GM23248 (cell line): ENCODE measurements around the gene STIM1. TPM values are rescaled to one million over a fixed set of nuclear protein-coding genes. Genes with fewer than 3 reads are reported as not detected.

Source experiments
- DNase-seq: peaks from one replicate; pipeline ENCODE4 v3.0.0-alpha.2; 2015
- H2AFZ ChIP-seq: fragments of 200-600 bp; sonication (generic); 2 replicates; pipeline ENCODE4 v1.6.1; 2016; ENCODE audit warnings: antibody characterized with exemption
- H3F3A ChIP-seq: fragments of 200-600 bp; sonication (generic); 2 replicates; pipeline ENCODE4 v1.6.1; 2016; ENCODE audit warnings: mild to moderate bottlenecking, antibody characterized with exemption, mixed run types; ENCODE audit not compliant: insufficient read depth
- H3K27ac ChIP-seq: fragments of 200-600 bp; sonication (generic); 2 replicates; pipeline ENCODE4 v1.5.1; 2016; ENCODE audit warnings: mild to moderate bottlenecking
- H3K27me3 ChIP-seq: fragments of 200-600 bp; sonication (generic); replicated peaks from 2 replicates; pipeline ENCODE4 v1.6.1; 2016; ENCODE audit warnings: mild to moderate bottlenecking; ENCODE audit not compliant: insufficient read depth
- H3K36me3 ChIP-seq: fragments of 200-600 bp; sonication (generic); 2 replicates; pipeline ENCODE4 v1.6.1; 2016; ENCODE audit warnings: low read depth, mild to moderate bottlenecking
- H3K4me1 ChIP-seq: fragments of 200-600 bp; sonication (generic); 2 replicates; pipeline ENCODE4 v1.6.1; 2016; ENCODE audit warnings: mild to moderate bottlenecking; ENCODE audit not compliant: insufficient read depth
- H3K4me2 ChIP-seq: fragments of 200-600 bp; sonication (generic); one replicate; pipeline ENCODE4 v1.6.1; 2016; ENCODE audit warnings: mild to moderate bottlenecking; ENCODE audit not compliant: unreplicated experiment
- H3K4me3 ChIP-seq: fragments of 200-600 bp; sonication (generic); 2 replicates; pipeline ENCODE4 v1.5.1; 2016; ENCODE audit warnings: mild to moderate bottlenecking
- H3K79me2 ChIP-seq: fragments of 200-600 bp; sonication (generic); 2 replicates; pipeline ENCODE4 v1.6.1; 2016; ENCODE audit warnings: mild to moderate bottlenecking; ENCODE audit not compliant: insufficient read depth
- H3K9ac ChIP-seq: fragments of 200-600 bp; sonication (generic); 2 replicates; pipeline ENCODE4 v1.6.1; 2016; ENCODE audit warnings: mild to moderate bottlenecking
- H3K9me2 ChIP-seq: fragments of 200-600 bp; sonication (generic); 2 replicates; pipeline ENCODE4 v1.6.1; 2016; ENCODE audit warnings: mixed run types, mild to moderate bottlenecking, moderate library complexity; ENCODE audit not compliant: insufficient read depth
- H3K9me3 ChIP-seq: fragments of 200-600 bp; sonication (generic); one replicate; pipeline ENCODE4 v1.6.1; 2017; ENCODE audit warnings: low read depth
- H4K20me1 ChIP-seq: fragments of 200-600 bp; sonication (generic); 2 replicates; pipeline ENCODE4 v1.6.0; 2016; ENCODE audit not compliant: insufficient read depth
- EZH2 ChIP-seq: fragments of 200-600 bp; sonication (generic); IDR thresholded peaks from 2 replicates; pipeline ENCODE4 v1.6.1; 2018; ENCODE audit warnings: antibody characterized with exemption, mild to moderate bottlenecking; ENCODE audit not compliant: insufficient read depth, poor library complexity, severe bottlenecking
- EZH2phosphoT487 ChIP-seq: fragments of 200-600 bp; sonication (generic); IDR thresholded peaks from 2 replicates; pipeline ENCODE4 v1.6.1; 2018; ENCODE audit warnings: antibody characterized with exemption, moderate library complexity, mild to moderate bottlenecking, low read depth; ENCODE audit not compliant: insufficient read depth
- WGBS, 2 experiments: methylation state at CpG; one replicate each; pipeline ENCODE4 v1.1.6; 2015 to 2017; ENCODE audit warnings: low lambda C conversion rate in 2 of 2, low coverage in 1 of 2; ENCODE audit errors: missing lambda C conversion rate in 2 of 2; 5-methylcytosine and 5-hydroxymethylcytosine counted together
- in situ Hi-C: fragments of 300-500 bp; cut with MboI; formaldehyde crosslinking; loops from 2 replicates; pipeline ENCODE4 v1.15.0; 2020
- polyA plus RNA-seq: library from polyadenylated mRNA; unstranded; fragments of >200 nt; fragmentation: Nextera tagmentation; extraction: Ambion mirVana; gene quantifications from 2 replicates; pipeline ENCODE4 v1.2.1, GENCODE V29; 2016
- total RNA-seq: library from RNA; depleted of rRNA; stranded (reverse); fragments of >200 nt; shearing (Covaris generic); gene quantifications from 2 replicates; pipeline ENCODE4 v1.2.3, GENCODE V29; 2014

STIM1 gene
- total and polyA plus RNA-seq, 2 experiments from 2014 or later: 22.3 to 24.6 TPM

DNA sequence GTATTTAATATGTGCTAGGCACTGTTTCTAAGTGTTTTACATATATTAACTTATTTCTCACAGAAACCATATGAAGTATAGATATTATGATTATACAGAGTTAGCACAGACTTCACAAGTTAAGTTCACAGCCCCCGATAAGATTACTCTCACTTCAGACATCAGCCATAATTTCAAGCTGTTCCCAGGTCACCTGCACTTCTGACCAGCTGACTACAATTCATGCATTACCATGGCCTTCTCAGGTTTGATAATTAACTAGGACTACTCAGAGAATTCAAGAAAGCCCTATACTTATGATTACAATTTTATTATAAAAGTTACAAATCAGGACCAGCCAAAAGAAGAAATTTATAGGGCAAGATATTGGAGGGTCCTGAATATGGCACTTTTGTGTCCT, 170.9 kb downstream of the STIM1 start:
- 94 to 100% methylated on average over 1 of the region's 1 CpG for WGBS, 2 experiments
- Histone ChIP-seq H2AFZ (no peak overlapping the region), H3K4me1 (peaks cover 15% of the 10 kb centered on the region), H3K4me3 (no peak overlapping the region), H3K9me3 (no peaks in the 10 kb centered on the region), H3K9me2 (no peaks in the 10 kb centered on the region), H3K27ac (no peak overlapping the region), H3F3A (peaks cover 18% of the 10 kb centered on the region; the same call in 1 of the 2 replicates), H3K4me2 (peak overlapping the region; percentile 30), H4K20me1 (no peaks in the 10 kb centered on the region), H3K27me3 (no peaks in the 10 kb centered on the region), H3K79me2 (no peaks in the 10 kb centered on the region), H3K36me3 (no peaks in the 10 kb centered on the region), H3K9ac (no peak overlapping the region)
- no peak for TF ChIP-seq EZH2
- TF ChIP-seq EZH2phosphoT487: no peak
- no peak for DNase-seq
- in situ Hi-C loops: no loop called here

GRCh38 chr11:4027746-4028145, 172.3 kb downstream of the STIM1 start:
- in situ Hi-C loops: no loop called here
- H2AFZ ChIP-seq: no peak overlapping the region
- H3K36me3 ChIP-seq: no peaks in the 10 kb centered on the region
- no peaks in the 10 kb centered on the region for H3K9me2 ChIP-seq
- no peak overlapping the region for H3K9ac ChIP-seq
- H3K27ac ChIP-seq: no peak overlapping the region
- no peaks in the 10 kb centered on the region for H3K9me3 ChIP-seq
- WGBS, 2 experiments: 37 to 50% methylated on average over 1 of the region's 1 CpG
- H3K4me3 ChIP-seq: no peak overlapping the region
- H4K20me1 ChIP-seq: no peaks in the 10 kb centered on the region
- no peak for DNase-seq
- no peaks in the 10 kb centered on the region for H3K79me2 ChIP-seq
- H3K4me2 ChIP-seq: no peak overlapping the region
- H3F3A ChIP-seq: peaks cover 18% of the 10 kb centered on the region; the same call in 1 of the 2 replicates
- no peaks in the 10 kb centered on the region for H3K27me3 ChIP-seq
- no peak for TF ChIP-seq EZH2phosphoT487
- no peak for TF ChIP-seq EZH2
- H3K4me1 ChIP-seq: peaks cover 15% of the 10 kb centered on the region

DNA sequence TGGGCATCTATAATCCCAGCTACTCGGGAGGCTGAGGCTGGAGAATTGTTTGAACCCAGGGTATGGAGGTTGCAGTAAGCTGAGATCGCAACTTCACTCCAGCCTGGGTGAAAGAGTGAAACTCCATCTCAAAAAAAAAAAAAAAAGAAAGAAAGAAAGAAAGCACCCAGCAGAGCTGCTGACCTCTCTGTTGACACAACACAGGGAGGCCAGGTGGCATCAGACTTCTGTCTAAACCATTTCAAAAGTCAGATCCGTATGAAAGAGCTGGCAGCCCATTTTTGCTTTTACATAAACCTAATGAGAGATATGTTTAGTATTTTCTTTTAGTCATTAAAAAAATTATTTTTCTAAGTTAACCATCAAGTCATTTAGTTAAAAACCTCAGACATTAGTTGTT, 174.7 kb downstream of the STIM1 start:
- Histone ChIP-seq H2AFZ (no peak overlapping the region), H3K27me3 (no peaks in the 10 kb centered on the region), H3K4me3 (no peak overlapping the region), H3K9ac (no peak overlapping the region), H3F3A (peaks cover 14% of the 10 kb centered on the region; the same call in 1 of the 2 replicates), H3K36me3 (no peaks in the 10 kb centered on the region), H3K4me2 (no peak overlapping the region), H3K4me1 (peaks cover 14% of the 10 kb centered on the region), H3K79me2 (no peaks in the 10 kb centered on the region), H3K9me3 (no peaks in the 10 kb centered on the region), H3K9me2 (no peaks in the 10 kb centered on the region), H4K20me1 (0 out of 2 replicates have a peak, but pooled peaks cover 2% of the 10 kb centered on the region), H3K27ac (no peak overlapping the region)
- 69 to 82% methylated on average over 3 of the region's 3 CpGs for WGBS, 2 experiments
- DNase-seq: no peak
- in situ Hi-C loops: no loop called here
- TF ChIP-seq EZH2 (no peak), EZH2phosphoT487 (no peak)

DNA sequence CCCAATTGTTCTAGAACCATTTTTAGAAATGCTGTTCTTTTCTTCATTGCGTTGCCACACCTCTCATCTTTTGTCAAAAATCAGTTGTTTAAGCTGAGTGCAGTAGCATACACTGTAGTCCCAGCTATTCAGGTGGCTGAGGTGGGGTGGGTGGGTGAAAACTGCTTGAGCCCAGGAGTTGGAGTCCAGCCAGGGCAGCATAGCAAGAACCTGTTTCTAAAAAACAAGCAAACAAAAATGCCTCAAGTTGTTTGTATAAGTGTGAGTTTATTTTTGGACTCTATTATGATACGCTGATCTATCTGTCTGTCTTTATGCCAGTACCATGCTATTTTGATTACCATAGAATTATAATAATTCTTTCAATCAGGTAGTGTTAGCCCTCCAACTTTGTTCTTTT, 176.6 kb downstream of the STIM1 start:
- TF ChIP-seq EZH2phosphoT487 (no peak), EZH2 (no peak)
- H3K36me3 ChIP-seq: no peaks in the 10 kb centered on the region
- 50 to 52% methylated on average over 2 of the region's 2 CpGs for WGBS, 2 experiments
- in situ Hi-C loops: no loop called here
- no peaks in the 10 kb centered on the region for H3F3A ChIP-seq
- no peak overlapping the region for H3K4me2 ChIP-seq
- H3K9me2 ChIP-seq: no peaks in the 10 kb centered on the region
- 0 out of 2 replicates have a peak, but pooled peaks cover 4% of the 10 kb centered on the region for H4K20me1 ChIP-seq
- no peaks in the 10 kb centered on the region for H3K4me1 ChIP-seq
- no peaks in the 10 kb centered on the region for H3K27me3 ChIP-seq
- H3K79me2 ChIP-seq: no peaks in the 10 kb centered on the region
- no peak for DNase-seq
- H3K9me3 ChIP-seq: no peaks in the 10 kb centered on the region
- no peak overlapping the region for H2AFZ ChIP-seq
- no peak overlapping the region for H3K4me3 ChIP-seq
- no peak overlapping the region for H3K9ac ChIP-seq
- H3K27ac ChIP-seq: no peak overlapping the region

DNA sequence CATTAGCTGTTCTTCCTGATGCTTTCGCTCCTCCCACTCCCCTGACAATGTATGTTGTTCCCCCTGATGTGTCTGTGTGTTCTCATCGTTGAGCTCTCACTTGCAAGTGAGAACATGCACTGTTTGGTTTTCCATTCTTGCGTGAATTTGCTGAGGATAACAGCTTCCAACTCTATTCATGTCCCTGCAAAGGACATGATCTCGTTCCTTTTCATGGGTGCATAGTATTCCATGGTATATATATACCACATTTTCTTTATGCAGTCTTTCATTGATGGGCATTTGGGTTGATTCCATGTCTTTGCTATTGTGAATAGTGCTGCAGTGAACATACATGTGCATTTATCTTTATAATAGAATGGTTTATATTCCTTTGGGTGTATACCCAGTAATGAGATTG, 180.5 kb downstream of the STIM1 start:
- Histone ChIP-seq H3K9ac (no peak overlapping the region), H3K9me2 (no peaks in the 10 kb centered on the region), H3K36me3 (no peaks in the 10 kb centered on the region), H3K9me3 (no peaks in the 10 kb centered on the region), H3K4me2 (no peak overlapping the region), H3F3A (0 out of 2 replicates have a peak, but pooled peaks cover 10% of the 10 kb centered on the region), H3K4me3 (no peak overlapping the region), H2AFZ (no peak overlapping the region), H3K27me3 (no peaks in the 10 kb centered on the region), H3K4me1 (no peaks in the 10 kb centered on the region), H4K20me1 (0 out of 2 replicates have a peak, but pooled peaks cover 4% of the 10 kb centered on the region), H3K79me2 (no peaks in the 10 kb centered on the region), H3K27ac (no peak overlapping the region)
- in situ Hi-C loops: no loop called here
- DNase-seq: no peak
- 79 to 92% methylated on average over 4 of the region's 4 CpGs for WGBS, 2 experiments
- TF ChIP-seq EZH2 (no peak), EZH2phosphoT487 (no peak)
